Spleen (tissue), 11 donors: ENCODE results near the gene TRAFD1. TPM values are rescaled to one million over a fixed set of nuclear protein-coding genes. Genes with fewer than 3 reads are reported as not detected.

Experiments
- DNase-seq: peaks from one replicate; pipeline ENCODE4 v3.0.0-alpha.2; 2020
- H3K27ac ChIP-seq, 8 donors: fragments of 200-600 bp; sonication (generic) in 7 of 8; 1 replicate in 4 of 8; 2 replicates in 4 of 8; pipeline versions ENCODE4 v1.5.0 to v1.8.0; 2016 to 2021; ENCODE audit warnings: inconsistent platforms in 4 of 8, mild to moderate bottlenecking in 4 of 8, moderate library complexity in 1 of 8
- H3K27me3 ChIP-seq, 7 donors: fragments of 200-600 bp; sonication (generic) in 6 of 7; replicated peaks in 1 of 7; 1 replicate in 4 of 7; 2 replicates in 3 of 7; pipeline versions ENCODE4 v1.5.0 to v1.8.0; 2016 to 2021; ENCODE audit warnings: inconsistent platforms in 3 of 7, mild to moderate bottlenecking in 1 of 7
- H3K36me3 ChIP-seq, 6 donors: fragments of 200-600 bp; sonication (generic) in 5 of 6; 1 replicate in 4 of 6; 2 replicates in 2 of 6; pipeline versions ENCODE4 v1.5.0 to v1.8.0; 2016 to 2021; ENCODE audit warnings: inconsistent platforms in 2 of 6
- H3K4me1 ChIP-seq, 6 donors: fragments of 200-600 bp; sonication (generic) in 5 of 6; 1 replicate in 3 of 6; 2 replicates in 3 of 6; pipeline versions ENCODE4 v1.5.0 to v1.8.0; 2016 to 2021; ENCODE audit warnings: inconsistent platforms in 3 of 6
- H3K4me3 ChIP-seq, 8 donors: fragments of 200-600 bp; sonication (generic) in 7 of 8; 1 replicate in 4 of 8; 2 replicates in 4 of 8; pipeline versions ENCODE4 v1.5.0 to v1.8.0; 2016 to 2021; ENCODE audit warnings: inconsistent platforms in 4 of 8, mild to moderate bottlenecking in 4 of 8, moderate library complexity in 2 of 8
- H3K9me3 ChIP-seq, 8 donors: fragments of 200-600 bp; sonication (generic) in 7 of 8; 1 replicate in 4 of 8; 2 replicates in 4 of 8; pipeline versions ENCODE4 v1.5.0 to v1.8.0; 2016 to 2021; ENCODE audit warnings: inconsistent platforms in 4 of 8
- CTCF ChIP-seq, 11 experiments: fragments of 200-600 bp in 7 of 11; fragments of 450-650 bp in 4 of 11; sonication (generic) in 4 of 11; IDR thresholded peaks in 8 of 11; conservative IDR thresholded peaks in 3 of 11; 1 replicate in 7 of 11; 2 replicates in 4 of 11; pipeline versions ENCODE4 v1.4.0 to v1.8.0; 2016 to 2021; ENCODE audit warnings: antibody characterized with exemption in 11 of 11, inconsistent platforms in 4 of 11, mild to moderate bottlenecking in 1 of 11
- POLR2A ChIP-seq, 3 donors: fragments of 450-650 bp; IDR thresholded peaks; one replicate each; pipeline ENCODE4 v1.5.1; 2017; ENCODE audit warnings: antibody characterized with exemption in 3 of 3, mild to moderate bottlenecking in 1 of 3
- POLR2AphosphoS5 ChIP-seq, 3 donors: sonication (generic); formaldehyde crosslinking; IDR thresholded peaks; one replicate each; pipeline ENCODE4 v1.5.1; 2017; ENCODE audit warnings: antibody characterized with exemption in 3 of 3
- WGBS, 5 donors: extraction: QIAGEN DNeasy Blood & Tissue Kit in 3 of 5; methylation state at CpG; one replicate each; pipeline versions ENCODE4 v1.1.5 to v1.1.7; 2013 to 2018; 5-methylcytosine and 5-hydroxymethylcytosine counted together
- intact Hi-C: fragments of 100-400 bp; cut with DNase I; formaldehyde crosslinking; loops from one replicate; pipeline ENCODE4 v1.15.0; 2023; ENCODE audit warnings: low total_unique reads
- polyA plus RNA-seq, 3 donors: library from polyadenylated mRNA; stranded (reverse); fragments of 200-250 nt; gene quantifications; one replicate each; pipeline ENCODE4 v1.2.1, GENCODE V29; 2013
- total RNA-seq, 7 donors: library from RNA; depleted of rRNA in 3 of 7; stranded (reverse); fragments of >200 nt in 3 of 7; fragmentation: NEBNext Ultra II Directional in 4 of 7; extraction: Animal tissue kit (Norgen Biotek cat#: 25700) in 4 of 7; gene quantifications; one replicate each; pipeline versions ENCODE4 v1.1.0 to v1.2.1, GENCODE V29; 2016 to 2021
- donor health status: healthy with polysubstance abuse.
- donor health status: DM: no; HTN: no; CAD: no; lungs with moderate emphysema.
- donor health status: DM: no; HTN: no; CAD: no.
- donor health status: Bipolar disorder and iron deficiency.
- donor health status: healthy.
- donor health status: DM: no; HTN: no; CAD: no.
- donor health status: DM: yes; HTN: yes; CAD: no.

The TRAFD1 gene
- total and polyA plus RNA-seq, 10 donors, result 18.6 to 63.4 (median 51.0) TPM

- 96 to 98% (median 97%) methylated on average over 20 of the region's 20 CpGs for WGBS, 5 donors
- DNase-seq, result no peak
- TF ChIP-seq POLR2A (IDR thresholded peaks at IDR 0.05) (no peak), CTCF (IDR thresholded peaks at IDR 0.05 in 8 of 11, conservative IDR thresholded peaks at IDR 0.05 in 3 of 11) (no peak), POLR2AphosphoS5 (IDR thresholded peaks at IDR 0.05) (no peak)
- no peaks in the 10 kb centered on the region for H3K9me3 ChIP-seq
- intact Hi-C loops, result loop anchor here (5.0 kb wide), 1 partner anchor 193 kb away; no protein-coding TSS in a partner anchor
- H3K4me1 ChIP-seq, result peaks cover 0 to 4% (median 0%) of the 10 kb centered on the region in 6 donors
- no peaks in the 10 kb centered on the region for H3K27me3 ChIP-seq
- no peak overlapping the region for H3K27ac ChIP-seq
- peaks cover 2 to 100% (median 69%) of the 10 kb centered on the region in 6 donors for H3K36me3 ChIP-seq
- no peak overlapping the region for H3K4me3 ChIP-seq
Measured at GRCh38 chr12:112194601-112195247, 69.4 kb downstream of the TRAFD1 start.

- no peak for TF ChIP-seq POLR2AphosphoS5 (IDR thresholded peaks at IDR 0.05)
- no peak for TF ChIP-seq POLR2A (IDR thresholded peaks at IDR 0.05)
- TF ChIP-seq CTCF (IDR thresholded peaks at IDR 0.05 in 8 of 11, conservative IDR thresholded peaks at IDR 0.05 in 3 of 11), result no peak
- Histone ChIP-seq H3K36me3 (peaks cover 2 to 100% (median 71%) of the 10 kb centered on the region in 6 donors), H3K27me3 (no peaks in the 10 kb centered on the region), H3K27ac (no peak overlapping the region), H3K9me3 (no peaks in the 10 kb centered on the region), H3K4me1 (no peaks in the 10 kb centered on the region), H3K4me3 (no peak overlapping the region)
- no peak for DNase-seq
- intact Hi-C loops, result loop anchor here (5.0 kb wide), 1 partner anchor 191 kb away; no protein-coding TSS in a partner anchor
- WGBS, 5 donors, result 88 to 97% (median 93%) methylated on average over 9 of the region's 9 CpGs
Measured at GRCh38 chr12:112196196-112196875, 71.0 kb downstream of the TRAFD1 start.

- Histone ChIP-seq H3K27me3 (no peaks in the 10 kb centered on the region), H3K27ac (no peak overlapping the region), H3K4me3 (no peak overlapping the region), H3K36me3 (peaks cover 2 to 100% (median 70%) of the 10 kb centered on the region in 6 donors), H3K9me3 (no peaks in the 10 kb centered on the region), H3K4me1 (no peaks in the 10 kb centered on the region)
- DNase-seq, result peak; percentile 77
- 84 to 89% (median 86%) methylated on average over 9 of the region's 9 CpGs for WGBS, 5 donors
- no peak for TF ChIP-seq POLR2A (IDR thresholded peaks at IDR 0.05)
- TF ChIP-seq POLR2AphosphoS5 (IDR thresholded peaks at IDR 0.05), result no peak
- TF ChIP-seq CTCF (IDR thresholded peaks at IDR 0.05 in 8 of 11, conservative IDR thresholded peaks at IDR 0.05 in 3 of 11), result peak in 9 of 11 experiments; percentile 34 to 68 (median 44)
- intact Hi-C loops, result loop anchor here (5.0 kb wide), 1 partner anchor 189 kb away; no protein-coding TSS in a partner anchor
Measured at GRCh38 chr12:112198120-112198733, 72.9 kb downstream of the TRAFD1 start.
